Uterine smooth muscle cell (primary cell): Measurements from ENCODE around the gene PGM2. TPM values are rescaled to one million over a fixed set of nuclear protein-coding genes. Genes with fewer than 3 reads are reported as not detected.

Experiments
- total RNA-seq: library from RNA; depleted of rRNA; stranded (reverse); fragments of >200 nt; gene quantifications from 2 replicates; pipeline ENCODE4 v1.2.3, GENCODE V29; 2014

The PGM2 gene
- 51.6 and 57.4 TPM in 2 replicates for total RNA-seq

GRCh38 chr4:37826295-37827029 lies at the start of gene PGM2:
PGM2 (plus strand) TSS chr4:37826686; CDS start chr4:37826733, 47 bp downstream.

GRCh38 chr4:37890801-37891259 lies 64.3 kb downstream of the PGM2 start, which contains the start of gene TBC1D1:
TBC1D1 (plus strand) TSS chr4:37891084; CDS start chr4:37902096, 11,012 bp downstream.

Other genes with a start within 250 kb of the PGM2 start
- 85.8 and 90.5 TPM in 2 replicates for gene RELL1, start 140.3 kb upstream of the PGM2 start, total RNA-seq
- 149 and 223 TPM in 2 replicates for gene TBC1D1, start 64.4 kb downstream of the PGM2 start, total RNA-seq
- gene PTTG2, start 133.7 kb downstream of the PGM2 start, total RNA-seq, result 0.37 TPM in 1 of 2 replicates, not detected in the other